GM19324 (cell line): ENCODE results near the gene NOP14.
"Not testable (repeated sequence)": the region's sequence is repeated elsewhere in the genome, so short reads cannot be mapped to it uniquely, and the experiment has no call there.

Source experiments
- ATAC-seq: cut with Tn5 transposase; IDR thresholded peaks from one replicate; pipeline ENCODE4 v1.9.1; 2021; ENCODE audit warnings: mild to moderate bottlenecking, moderate library complexity; ENCODE audit not compliant: unreplicated experiment, low FRiP score

NOP14 gene

GRCh38 chr4:2963175-2963965 is at the start of gene NOP14, which contains the start of gene GRK4:
NOP14 (minus strand) TSS chr4:2963406; CDS start chr4:2963319, 87 bp downstream.
GRK4 (plus strand) TSS chr4:2963571; CDS start chr4:2964071, 500 bp downstream.
- ATAC-seq, result peak; percentile 91

GRCh38 chr4:3011456-3012220 is 48.4 kb upstream of the NOP14 start:
- ATAC-seq, result no peak

- ATAC-seq, result no peak
These were observed 47.8 kb upstream of the NOP14 start for GRCh38 chr4:3010998-3011397.

DNA sequence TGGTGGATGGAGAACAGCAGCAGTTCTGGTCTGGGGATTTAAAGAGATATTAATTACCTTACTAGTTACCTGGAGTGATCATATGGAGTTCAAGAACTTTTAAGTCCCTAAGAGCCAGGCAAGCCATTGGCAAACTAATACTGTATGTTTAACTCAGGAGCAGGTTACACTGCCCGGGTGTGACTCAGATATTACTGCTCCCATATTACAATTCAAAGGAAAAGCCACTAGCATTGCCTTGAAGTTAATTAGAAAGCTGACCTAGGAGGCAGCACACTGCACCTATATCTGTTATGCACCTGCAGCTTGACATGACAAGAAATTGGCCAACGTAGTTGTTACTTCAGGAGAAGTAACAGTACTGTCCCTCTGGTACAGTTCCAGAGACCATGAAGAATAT is 47.4 kb upstream of the NOP14 start:
- ATAC-seq, result no peak

DNA sequence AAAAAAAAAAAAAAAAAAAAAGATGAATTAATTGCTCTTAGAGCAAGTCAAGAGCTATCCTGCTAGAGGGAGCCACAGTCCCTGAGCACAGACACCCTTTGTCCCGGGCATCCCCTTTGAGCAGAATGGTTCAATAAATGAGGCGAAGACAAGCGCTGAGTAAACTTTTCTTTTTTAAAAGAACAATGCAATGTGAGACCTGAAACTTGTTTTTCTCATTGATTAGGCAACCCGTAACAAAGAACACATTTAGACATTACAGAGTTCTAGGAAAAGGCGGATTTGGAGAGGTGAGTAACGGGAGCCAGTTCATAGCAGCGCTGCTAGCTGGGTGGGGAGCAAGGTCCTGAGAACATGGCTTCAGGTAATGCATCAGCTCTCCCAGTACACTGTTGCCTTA is 46.2 kb upstream of the NOP14 start:
- ATAC-seq, result no peak

DNA sequence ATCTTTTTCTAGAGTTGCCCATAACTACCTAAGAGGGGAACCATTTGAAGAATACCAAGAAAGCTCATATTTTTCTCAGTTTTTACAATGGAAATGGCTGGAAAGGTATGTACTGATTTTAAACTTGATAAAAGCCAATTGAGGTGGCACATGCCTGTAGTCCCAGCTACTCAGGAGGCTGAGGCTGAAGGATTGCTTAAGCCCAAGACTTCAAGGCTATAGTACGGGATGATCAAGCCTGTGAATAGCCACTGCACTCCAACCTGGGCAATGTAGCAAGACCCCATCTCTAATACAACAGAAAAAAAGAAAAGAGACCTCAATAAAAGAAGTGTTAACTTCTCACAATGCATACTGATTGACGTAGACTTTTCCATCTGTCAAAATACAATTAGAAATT is 44.5 kb upstream of the NOP14 start:
- ATAC-seq, result no peak

DNA sequence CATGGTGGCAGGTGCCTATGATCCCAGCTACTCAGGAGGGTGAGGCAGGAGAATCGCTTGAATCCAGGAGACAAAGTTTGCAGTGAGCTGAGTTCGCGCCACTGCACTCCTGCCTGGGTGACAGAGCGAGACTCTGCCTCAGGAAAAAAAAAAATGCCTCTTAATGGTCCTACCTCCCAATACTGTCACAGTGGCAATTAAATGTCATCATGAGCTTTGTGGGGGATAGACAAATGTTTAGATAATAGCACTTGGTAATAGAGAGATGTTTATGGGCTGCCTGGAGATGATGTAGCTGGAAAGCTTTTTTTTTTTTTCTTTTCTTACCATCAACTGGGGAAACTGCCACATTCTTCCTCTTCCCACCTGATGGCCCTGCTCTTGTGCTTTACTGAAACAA is 33.2 kb upstream of the NOP14 start:
- no peak for ATAC-seq

- ATAC-seq, result no peak
These were observed 32.5 kb upstream of the NOP14 start for GRCh38 chr4:2995546-2996265.

DNA sequence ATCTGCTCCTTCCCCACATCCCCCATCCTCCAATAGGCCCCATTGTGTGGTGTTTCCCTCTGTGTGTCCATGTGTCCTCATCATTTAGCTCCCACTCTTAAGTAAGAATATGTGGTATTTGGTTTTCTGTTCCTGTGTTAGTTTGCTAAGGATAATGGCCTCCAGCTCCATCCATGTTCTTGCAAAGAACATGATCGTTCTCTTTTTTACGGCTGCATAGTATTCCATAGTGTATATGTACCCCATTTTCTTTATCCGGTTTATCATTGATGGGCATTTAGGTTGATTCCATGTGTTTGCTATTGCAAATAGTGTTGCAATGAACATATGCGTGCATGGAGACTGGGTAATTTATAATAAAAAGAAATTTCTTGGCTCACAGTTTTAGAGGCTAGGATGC is 31.7 kb upstream of the NOP14 start:
- no peak for ATAC-seq

DNA sequence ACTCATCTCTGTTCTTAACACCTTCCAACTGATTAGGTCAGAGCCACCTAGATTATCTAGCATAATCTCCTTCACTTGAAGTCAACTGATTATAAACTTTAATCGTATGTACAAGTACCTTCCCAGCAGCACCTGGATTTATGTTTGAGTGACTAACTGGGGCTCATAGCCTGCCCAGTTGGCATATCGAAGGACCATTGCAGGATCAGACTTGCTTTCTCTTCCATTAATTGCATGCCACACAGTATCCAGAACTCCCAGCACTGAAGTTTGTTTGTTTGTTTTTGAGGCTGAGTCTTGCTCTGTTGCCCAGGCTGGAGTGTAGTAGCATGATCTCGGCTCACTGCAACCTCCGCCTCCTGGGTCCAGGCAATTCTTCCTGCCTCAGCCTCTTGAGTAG is 28.0 kb upstream of the NOP14 start:
- no peak for ATAC-seq

DNA sequence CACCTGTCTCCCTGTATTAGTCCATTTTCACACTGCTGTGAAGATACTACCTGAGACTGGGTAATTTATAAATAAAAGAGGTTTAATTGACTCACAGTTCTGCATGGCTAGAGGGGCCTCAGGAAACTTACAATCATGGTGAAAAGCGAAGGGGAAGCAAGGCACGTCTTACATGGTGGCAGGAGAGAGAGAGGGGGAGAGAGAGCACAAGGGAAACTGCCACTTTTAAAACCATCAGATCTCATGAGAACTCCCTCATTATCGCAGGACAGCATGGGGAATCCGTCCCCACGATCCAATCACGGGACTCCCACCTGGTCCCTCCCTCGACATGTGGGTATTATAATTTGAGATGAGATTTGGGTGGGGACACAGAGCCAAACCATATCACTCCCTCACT is 20.5 kb upstream of the NOP14 start:
- ATAC-seq, result not testable (repeated sequence)

DNA sequence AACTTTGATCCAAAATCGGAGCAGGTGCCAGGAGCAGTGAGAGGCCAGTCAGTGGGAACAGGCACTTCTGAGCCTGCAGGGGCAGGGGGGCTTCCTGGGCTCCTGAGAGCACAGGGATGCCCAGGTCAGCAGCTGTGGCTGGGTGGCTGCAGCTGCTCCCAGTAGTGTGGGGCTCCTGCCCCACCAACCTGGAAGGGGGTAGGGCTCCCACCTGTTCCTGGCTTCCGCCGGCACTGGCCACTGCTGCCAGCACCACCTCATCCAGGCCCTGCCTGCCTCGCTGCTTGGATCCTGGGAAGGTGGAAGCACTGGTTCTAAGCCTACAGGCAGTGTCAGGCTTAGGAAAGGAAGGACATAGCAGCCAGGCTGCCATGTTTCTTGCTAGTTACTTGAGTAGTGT is 18.8 kb upstream of the NOP14 start:
- no peak for ATAC-seq

- no peak for ATAC-seq
These were observed 18.1 kb upstream of the NOP14 start for GRCh38 chr4:2981256-2981819.

GRCh38 chr4:2977211-2978088 is 14.2 kb upstream of the NOP14 start:
- no peak for ATAC-seq

GRCh38 chr4:2971275-2971674 is 8.1 kb upstream of the NOP14 start:
- ATAC-seq, result no peak

DNA sequence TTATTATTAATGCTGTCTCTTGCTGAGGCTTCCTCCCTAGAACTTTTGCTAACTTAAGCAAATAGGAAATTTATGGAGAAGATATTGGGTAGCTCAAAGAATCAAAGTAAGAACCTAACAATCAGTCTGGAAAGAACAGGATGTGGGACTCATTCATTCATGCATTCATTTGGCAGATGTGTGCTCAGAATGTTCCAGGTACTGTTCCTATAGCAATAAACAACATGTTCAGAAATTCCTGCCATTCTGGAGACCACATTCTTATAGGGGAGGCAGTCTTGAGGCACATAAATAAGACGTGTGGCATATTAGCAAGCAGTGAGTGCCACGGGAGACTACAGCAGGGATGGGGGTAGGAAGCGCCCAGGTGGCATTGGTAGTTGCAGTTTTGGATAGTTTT is 5.2 kb upstream of the NOP14 start:
- no peak for ATAC-seq

- no peak for ATAC-seq
These were observed 2.1 kb upstream of the NOP14 start for GRCh38 chr4:2965262-2965661.

- no peak for ATAC-seq
These were observed 1.6 kb upstream of the NOP14 start for GRCh38 chr4:2964706-2965258.

DNA sequence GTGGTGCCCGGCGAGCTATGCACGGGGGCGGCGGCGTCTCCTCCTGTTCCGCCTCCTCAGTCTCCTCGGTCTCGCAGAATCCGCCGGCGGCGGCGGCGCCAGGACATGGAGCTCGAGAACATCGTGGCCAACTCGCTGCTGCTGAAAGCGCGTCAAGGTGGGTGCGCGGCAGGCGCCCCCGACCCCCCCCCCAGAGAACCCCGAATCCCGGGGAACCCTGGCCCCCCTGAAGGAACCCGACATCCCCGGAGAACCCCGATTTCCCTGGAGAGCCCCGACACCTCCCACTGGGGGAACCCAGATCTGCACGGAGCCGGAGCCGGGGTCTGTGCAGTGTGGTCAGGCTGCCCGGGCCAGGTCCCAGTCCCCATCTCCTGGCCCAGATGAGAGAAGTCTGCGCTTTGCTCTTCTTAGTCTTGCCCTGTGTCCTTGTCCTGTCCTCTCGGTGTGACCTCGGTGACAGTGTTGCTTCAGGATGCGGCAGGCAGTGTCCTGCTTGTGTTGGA is 813 bp upstream of the NOP14 start:
- ATAC-seq, result no peak
